Esophagus squamous epithelium (tissue), 4 donors: Measurements from ENCODE around the gene TUBA1A.

ENCODE experiments used
- POLR2A ChIP-seq, 4 donors: fragments of 450-650 bp; IDR thresholded peaks; one replicate each; pipeline ENCODE4 v1.6.1; 2017; ENCODE audit warnings: antibody characterized with exemption in 4 of 4, mild to moderate bottlenecking in 4 of 4, moderate library complexity in 3 of 4
- TF ChIP-seq, protein P1 (sequence below), 6 experiments: fragments of 450-650 bp in 4 of 6; fragments of 200-600 bp in 2 of 6; sonication (generic) in 2 of 6; IDR thresholded peaks; one replicate each; pipeline ENCODE4 v1.5.1; 2016 to 2019; ENCODE audit warnings: antibody characterized with exemption in 6 of 6, mild to moderate bottlenecking in 4 of 6, moderate library complexity in 4 of 6

DNA sequence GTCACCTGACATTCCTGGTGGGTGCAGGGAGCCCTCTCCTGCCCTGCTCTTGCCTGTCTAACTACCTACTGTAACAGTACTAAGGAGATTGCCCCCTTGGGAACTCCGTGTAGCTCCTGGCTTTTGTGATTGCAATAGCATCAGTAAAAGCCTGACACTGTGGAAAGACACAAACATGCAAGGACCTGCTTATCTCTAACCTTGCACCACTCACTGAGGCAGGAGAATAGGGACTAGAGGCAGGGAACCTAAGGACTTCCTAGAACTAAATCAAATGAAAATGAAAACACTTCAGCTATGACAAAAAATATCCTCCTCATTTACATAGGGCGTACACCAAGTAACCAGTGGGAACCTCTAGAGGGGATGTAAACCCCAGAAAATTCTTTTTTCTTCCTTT, 28.5 kb downstream of the TUBA1A start:
- TF ChIP-seq, protein P1, sequence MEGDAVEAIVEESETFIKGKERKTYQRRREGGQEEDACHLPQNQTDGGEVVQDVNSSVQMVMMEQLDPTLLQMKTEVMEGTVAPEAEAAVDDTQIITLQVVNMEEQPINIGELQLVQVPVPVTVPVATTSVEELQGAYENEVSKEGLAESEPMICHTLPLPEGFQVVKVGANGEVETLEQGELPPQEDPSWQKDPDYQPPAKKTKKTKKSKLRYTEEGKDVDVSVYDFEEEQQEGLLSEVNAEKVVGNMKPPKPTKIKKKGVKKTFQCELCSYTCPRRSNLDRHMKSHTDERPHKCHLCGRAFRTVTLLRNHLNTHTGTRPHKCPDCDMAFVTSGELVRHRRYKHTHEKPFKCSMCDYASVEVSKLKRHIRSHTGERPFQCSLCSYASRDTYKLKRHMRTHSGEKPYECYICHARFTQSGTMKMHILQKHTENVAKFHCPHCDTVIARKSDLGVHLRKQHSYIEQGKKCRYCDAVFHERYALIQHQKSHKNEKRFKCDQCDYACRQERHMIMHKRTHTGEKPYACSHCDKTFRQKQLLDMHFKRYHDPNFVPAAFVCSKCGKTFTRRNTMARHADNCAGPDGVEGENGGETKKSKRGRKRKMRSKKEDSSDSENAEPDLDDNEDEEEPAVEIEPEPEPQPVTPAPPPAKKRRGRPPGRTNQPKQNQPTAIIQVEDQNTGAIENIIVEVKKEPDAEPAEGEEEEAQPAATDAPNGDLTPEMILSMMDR (IDR thresholded peaks at IDR 0.05), result no peak
- no peak for TF ChIP-seq POLR2A (IDR thresholded peaks at IDR 0.05)
